AG10803 (cell line): ENCODE results near the gene AFG1L.

ENCODE experiments used
- DNase-seq: peaks from one replicate; pipeline ENCODE4 v3.0.0; 2010; ENCODE audit warnings: low read depth
- H3K4me3 ChIP-seq: 2 replicates; pipeline ENCODE4 v1.5.1; 2011; ENCODE audit warnings: mild to moderate bottlenecking, low read length, control low read depth
- CTCF ChIP-seq: conservative IDR thresholded peaks from 2 replicates; pipeline ENCODE4 v1.5.1; 2011; ENCODE audit warnings: mild to moderate bottlenecking, low read length, control low read depth, inconsistent platforms

Gene AFG1L

GRCh38 chr6:108425428-108425827, 130.6 kb downstream of the AFG1L start:
- no peak for TF ChIP-seq CTCF
- H3K4me3 ChIP-seq, result no peak overlapping the region
- no peak for DNase-seq

GRCh38 chr6:108432143-108432542, 137.3 kb downstream of the AFG1L start:
- no peak overlapping the region for H3K4me3 ChIP-seq
- DNase-seq, result no peak
- TF ChIP-seq CTCF, result no peak

- no peak for DNase-seq
- TF ChIP-seq CTCF, result no peak
- H3K4me3 ChIP-seq, result no peak overlapping the region
Observed at GRCh38 chr6:108432792-108433191, 137.9 kb downstream of the AFG1L start.

- no peak overlapping the region for H3K4me3 ChIP-seq
- DNase-seq, result no peak
- TF ChIP-seq CTCF, result no peak
Observed at GRCh38 chr6:108434222-108434621, 139.4 kb downstream of the AFG1L start.

- TF ChIP-seq CTCF, result no peak
- no peak overlapping the region for H3K4me3 ChIP-seq
- DNase-seq, result no peak
Observed at GRCh38 chr6:108435391-108435790, 140.5 kb downstream of the AFG1L start.

GRCh38 chr6:108436771-108437170, 141.9 kb downstream of the AFG1L start:
- no peak for TF ChIP-seq CTCF
- no peak for DNase-seq
- no peak overlapping the region for H3K4me3 ChIP-seq

- no peak for TF ChIP-seq CTCF
- H3K4me3 ChIP-seq, result no peak overlapping the region
- DNase-seq, result no peak
Observed at GRCh38 chr6:108437821-108438220, 143.0 kb downstream of the AFG1L start.
